GM21381 (cell line): ENCODE data around the gene DGCR6L.
"Not testable (repeated sequence)": the region's sequence is repeated elsewhere in the genome, so short reads cannot be mapped to it uniquely, and the experiment has no call there.

Experiments
- ATAC-seq: cut with Tn5 transposase; IDR thresholded peaks from one replicate; pipeline ENCODE4 v1.9.1; 2021; ENCODE audit warnings: mild to moderate bottlenecking, moderate library complexity; ENCODE audit not compliant: unreplicated experiment

DGCR6L gene

GRCh38 chr22:20292673-20293232, 27.1 kb downstream of the DGCR6L start:
- no peak for ATAC-seq

DNA sequence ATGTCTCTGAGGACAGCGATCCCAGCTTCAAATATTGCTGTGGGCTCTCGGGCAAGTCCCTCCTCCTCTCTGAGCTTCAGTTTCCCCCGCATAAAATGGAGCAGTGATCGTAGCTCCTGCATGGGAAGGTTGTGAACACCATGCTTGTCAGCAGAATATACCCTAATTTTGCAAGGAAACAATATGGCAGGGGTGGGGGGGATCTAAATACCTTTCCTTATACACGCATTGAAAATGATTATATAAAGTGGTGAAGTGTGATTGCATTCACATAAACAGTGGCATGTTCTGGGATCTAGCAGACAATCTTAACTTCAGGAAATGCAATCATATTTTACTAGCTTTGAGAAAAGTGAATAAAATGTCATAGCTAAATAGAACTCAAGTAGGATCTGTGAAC, 27.8 kb downstream of the DGCR6L start:
- no peak for ATAC-seq

DNA sequence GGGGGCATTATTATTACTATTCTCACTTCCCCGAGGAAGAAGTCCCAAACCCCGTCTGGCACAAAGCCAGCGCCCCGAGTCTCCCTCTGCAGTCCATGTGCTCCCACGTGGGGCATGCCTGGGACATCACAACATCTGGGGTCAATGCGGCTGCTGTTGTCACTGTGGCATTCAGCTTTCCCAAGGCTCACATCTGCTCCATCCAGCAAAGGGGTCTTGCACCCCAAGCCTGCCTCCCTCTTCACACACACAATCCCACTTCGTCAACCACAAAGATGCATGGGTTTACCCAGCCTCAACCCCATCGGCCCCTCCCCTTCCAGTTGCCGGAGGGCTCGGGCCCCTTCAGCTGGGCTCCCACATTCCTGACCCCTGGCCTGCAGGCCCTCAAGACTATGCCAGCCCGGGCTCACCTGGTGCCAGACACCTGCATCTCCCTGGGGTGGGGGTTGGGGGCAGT, 28.2 kb downstream of the DGCR6L start:
- no peak for ATAC-seq

- no peak for ATAC-seq
These were observed 28.6 kb downstream of the DGCR6L start for GRCh38 chr22:20291249-20291586.

- no peak for ATAC-seq
These were observed 29.1 kb downstream of the DGCR6L start for GRCh38 chr22:20290578-20291248.

GRCh38 chr22:20290045-20290392, 29.8 kb downstream of the DGCR6L start:
- ATAC-seq = no peak

DNA sequence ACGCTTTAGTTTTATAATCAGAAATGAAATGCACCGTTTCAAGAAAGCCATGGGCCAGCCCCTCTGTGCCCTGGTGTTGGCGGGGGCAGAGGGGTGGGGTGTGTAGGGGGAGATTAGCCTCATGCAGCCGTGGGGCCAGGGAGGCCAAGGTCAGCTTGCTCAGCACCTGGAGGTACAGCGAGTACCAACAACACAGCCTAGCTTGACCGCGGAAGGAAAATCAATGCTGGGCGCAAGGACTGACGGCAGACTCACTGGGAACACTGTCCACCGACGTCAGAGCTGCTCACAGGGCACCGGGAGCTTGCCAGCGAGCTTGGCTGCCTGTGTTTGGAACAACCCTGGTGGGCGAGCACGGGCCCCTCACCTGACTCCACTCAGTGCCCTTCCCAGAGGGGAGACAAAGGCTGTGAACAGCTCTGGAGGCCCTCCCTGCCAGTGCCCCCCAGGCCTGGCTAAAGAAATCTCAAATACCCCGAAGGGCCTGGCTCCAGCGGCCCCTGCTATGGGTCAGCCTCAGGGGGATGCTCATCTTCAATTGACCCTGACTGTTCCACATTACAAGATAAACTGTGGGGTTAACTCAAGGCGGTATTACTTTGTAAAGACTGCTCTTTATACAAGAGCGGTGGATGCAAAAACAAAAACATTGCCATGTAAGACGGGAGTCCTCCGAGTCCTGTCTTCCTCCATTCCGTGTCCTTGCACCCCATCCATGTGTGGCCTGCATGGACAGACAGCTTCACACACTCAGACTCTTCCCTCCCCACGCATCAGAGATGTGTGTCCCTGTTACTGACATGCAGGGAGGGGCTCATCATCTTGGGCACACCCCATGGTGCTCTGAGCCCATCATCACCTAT, 30.4 kb downstream of the DGCR6L start:
- not testable (repeated sequence) for ATAC-seq

DNA sequence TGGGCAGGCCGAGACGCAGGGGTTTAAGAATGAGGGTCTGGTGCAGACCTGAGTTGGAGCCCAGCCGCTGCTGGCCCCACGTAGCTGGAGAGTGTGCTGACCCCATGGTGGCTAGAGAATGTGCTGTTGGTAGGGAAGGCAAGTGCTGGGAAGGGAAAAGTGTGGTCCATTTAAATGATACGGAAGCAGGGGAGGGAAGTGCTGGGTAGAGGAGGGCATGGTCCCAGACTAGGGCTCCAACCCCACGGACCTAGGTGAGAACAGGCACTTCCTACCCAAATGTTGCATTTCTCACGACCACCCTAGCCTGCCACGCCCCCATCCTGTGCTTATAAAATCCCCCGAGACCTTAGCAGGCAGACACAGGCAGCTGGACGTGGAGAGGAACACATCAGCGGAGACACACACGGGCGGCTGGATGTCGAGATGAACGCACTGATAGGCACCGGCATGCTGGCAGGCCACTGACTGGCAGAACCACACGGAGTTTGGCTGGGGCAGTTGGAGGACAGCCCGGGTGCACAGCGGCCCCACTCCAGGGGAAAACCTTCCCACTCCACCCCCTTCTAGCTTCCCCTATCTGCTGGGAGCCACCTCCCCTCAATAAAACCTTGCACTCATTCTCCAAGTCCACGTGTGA, 33.0 kb downstream of the DGCR6L start:
- not testable (repeated sequence) for ATAC-seq

DNA sequence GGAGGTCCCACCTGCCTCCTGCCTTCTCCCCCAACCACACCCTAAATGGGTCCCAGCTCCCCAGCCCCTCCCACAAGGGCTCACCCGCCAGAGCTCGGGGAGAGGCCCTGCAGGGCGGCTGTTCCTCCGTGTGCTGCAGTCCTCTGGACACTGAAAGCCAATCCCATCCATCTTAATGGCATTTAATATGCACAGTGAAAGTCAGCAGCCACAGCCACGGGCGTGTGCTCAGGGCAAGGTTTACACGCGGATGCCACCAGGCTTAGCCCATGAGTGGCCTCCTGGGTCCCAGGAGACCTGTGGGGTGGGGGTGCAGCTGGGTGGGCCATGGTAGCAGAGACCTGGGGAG, 33.6 kb downstream of the DGCR6L start:
- not testable (repeated sequence) for ATAC-seq

GRCh38 chr22:20285473-20286311, 34.2 kb downstream of the DGCR6L start:
- ATAC-seq = not testable (repeated sequence)

GRCh38 chr22:20284471-20285086, 35.3 kb downstream of the DGCR6L start:
- ATAC-seq = no peak

- no peak for ATAC-seq
These were observed 36.2 kb downstream of the DGCR6L start for GRCh38 chr22:20283674-20284066.

GRCh38 chr22:20282901-20283673, 36.8 kb downstream of the DGCR6L start:
- ATAC-seq = no peak

DNA sequence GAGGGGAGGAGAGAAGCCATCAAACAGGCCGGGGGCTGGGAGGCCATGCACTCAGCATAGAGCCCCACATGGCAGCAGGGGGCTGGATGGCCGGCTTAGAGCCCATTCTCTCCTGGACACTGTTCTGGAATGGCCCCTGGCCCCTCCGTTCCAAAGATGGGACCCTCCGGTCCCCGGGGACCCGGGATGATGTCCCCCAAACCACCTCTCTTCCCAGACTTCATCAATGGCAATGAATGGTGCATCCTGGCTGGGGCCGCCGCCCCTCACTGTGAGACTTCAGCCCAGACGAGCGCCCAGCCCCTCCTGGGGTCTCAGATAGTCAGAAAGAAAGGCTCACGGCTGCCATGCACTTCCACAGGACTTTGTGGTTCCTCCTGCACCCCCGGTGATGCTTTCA, 38.0 kb downstream of the DGCR6L start:
- ATAC-seq = no peak

GRCh38 chr22:20281473-20281872, 38.4 kb downstream of the DGCR6L start:
- not testable (repeated sequence) for ATAC-seq

GRCh38 chr22:20280866-20281265, 39.0 kb downstream of the DGCR6L start:
- ATAC-seq = no peak

- ATAC-seq = not testable (repeated sequence)
These were observed 39.7 kb downstream of the DGCR6L start for GRCh38 chr22:20280163-20280562.

DNA sequence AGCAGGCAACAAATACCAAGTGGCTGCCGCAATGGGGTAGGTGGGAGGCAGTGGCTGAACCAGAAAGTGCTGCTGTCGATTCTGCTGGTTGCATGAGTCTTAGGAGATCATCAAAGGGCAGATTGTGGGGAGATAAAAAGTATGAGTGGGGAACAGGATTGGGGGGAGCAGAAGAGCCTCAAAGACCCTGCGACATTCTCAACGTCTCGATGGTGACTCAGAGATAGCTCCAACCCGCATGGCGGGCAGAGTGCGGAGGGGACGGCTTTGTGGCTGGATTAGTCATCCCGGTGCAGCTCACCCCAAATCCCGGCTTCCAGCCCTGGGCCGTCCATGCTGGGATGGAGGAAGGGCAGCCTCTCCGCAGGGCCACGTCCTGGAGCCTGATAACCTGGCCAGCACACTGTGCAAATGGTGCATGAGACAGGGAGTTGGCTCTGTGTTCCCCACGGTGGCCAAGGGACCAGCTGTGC, 40.2 kb downstream of the DGCR6L start:
- ATAC-seq = no peak

GRCh38 chr22:20278726-20279490, 41.0 kb downstream of the DGCR6L start:
- not testable (repeated sequence) for ATAC-seq
